Ovary (tissue), 9 donors: ENCODE results near the gene ENAH. TPM values are rescaled to one million over a fixed set of nuclear protein-coding genes. Genes with fewer than 3 reads are reported as not detected.

ENCODE experiments used
- DNase-seq, 5 donors: peaks; one replicate each; pipeline ENCODE4 v3.0.0-alpha.2; 2019 to 2020
- H3K27ac ChIP-seq, 2 donors: fragments of 200-600 bp; one replicate each; pipeline versions ENCODE4 v1.5.1 to v1.8.0; 2019 to 2022
- H3K27me3 ChIP-seq: fragments of 200-600 bp; one replicate; pipeline ENCODE4 v1.8.0; 2022
- H3K36me3 ChIP-seq: fragments of 200-600 bp; sonication (generic); one replicate; pipeline ENCODE4 v1.5.1; 2019
- H3K4me1 ChIP-seq: one replicate; pipeline ENCODE4 v1.8.1; 2013; ENCODE audit warnings: mild to moderate bottlenecking, moderate library complexity; ENCODE audit not compliant: insufficient read depth
- H3K4me3 ChIP-seq: fragments of 200-600 bp; sonication (generic); one replicate; pipeline ENCODE4 v1.5.1; 2017
- H3K9me3 ChIP-seq, 2 donors: fragments of 200-600 bp in 1 of 2; sonication (generic) in 1 of 2; one replicate each; pipeline versions ENCODE4 v1.5.1 to v1.8.1; 2013 to 2019; ENCODE audit warnings: mild to moderate bottlenecking in 1 of 2, moderate library complexity in 1 of 2
- CTCF ChIP-seq, 3 donors: fragments of 450-650 bp in 2 of 3; fragments of 200-600 bp in 1 of 3; IDR thresholded peaks; one replicate each; pipeline versions ENCODE4 v1.5.1 to v1.8.0; 2016 to 2022; ENCODE audit warnings: antibody characterized with exemption in 3 of 3, mild to moderate bottlenecking in 1 of 3
- EP300 ChIP-seq: sonication (generic); formaldehyde crosslinking; IDR thresholded peaks from one replicate; pipeline ENCODE4 v1.6.1; 2017; ENCODE audit warnings: antibody characterized with exemption
- POLR2A ChIP-seq: fragments of 450-650 bp; IDR thresholded peaks from one replicate; pipeline ENCODE4 v1.6.1; 2017; ENCODE audit warnings: antibody characterized with exemption, mild to moderate bottlenecking, moderate library complexity
- WGBS, 3 donors: extraction: QIAGEN DNeasy Blood & Tissue Kit in 1 of 3; methylation state at CpG; one replicate each; pipeline versions ENCODE4 v1.1.5 to v1.1.7; 2013 to 2017; 5-methylcytosine and 5-hydroxymethylcytosine counted together
- intact Hi-C, 4 donors: fragments of 100-400 bp; cut with DNase I; formaldehyde crosslinking; loops; one replicate each; pipeline versions ENCODE4 v1.11.0 to v1.15.1; 2022 to 2023
- polyA plus RNA-seq, 2 donors: library from polyadenylated mRNA; stranded (reverse); fragments of 200-250 nt in 1 of 2; fragments of 350-450 nt in 1 of 2; fragmentation: Illumina TruSeq in 1 of 2; extraction: RNeasy Lipid Tissue Mini Kit (QIAGEN cat#74804) in 1 of 2; gene quantifications; one replicate each; pipeline ENCODE4 v1.2.3, GENCODE V29; 2013 to 2014
- total RNA-seq, 7 donors: library from RNA; depleted of rRNA in 2 of 7; stranded (reverse); fragments of >200 nt in 2 of 7; fragmentation: NEBNext Ultra II Directional in 3 of 7; extraction: Animal tissue kit (Norgen Biotek cat#: 25700) in 3 of 7; gene quantifications; one replicate each; pipeline versions ENCODE4 v1.1.0 to v1.2.4, GENCODE V29; 2016 to 2023
- donor health status: DM: no; HTN: no; CAD: no; lungs with moderate emphysema.
- donor health status: DM: no; HTN: no; CAD: no.
- donor health status: Bipolar disorder and iron deficiency.
- donor health status: DM: yes; HTN: yes; CAD: no.
- donor health status: DM: no; HTN: no; CAD: no.
- donor health status: DM: yes; HTN: yes; CAD: no.

ENAH gene
- total and polyA plus RNA-seq, 9 donors, result 33.4 to 137 (median 88.6) TPM

- intact Hi-C loops, result no loop called here
- no peak for TF ChIP-seq POLR2A
Observed at GRCh38 chr1:225587310-225587709, 65.6 kb downstream of the ENAH start.

GRCh38 chr1:225581186-225581585 is 71.7 kb downstream of the ENAH start:
- Histone ChIP-seq H3K27me3 (no peaks in the 10 kb centered on the region), H3K27ac (no peak overlapping the region), H3K36me3 (no peaks in the 10 kb centered on the region), H3K9me3 (no peaks in the 10 kb centered on the region), H3K4me3 (no peak overlapping the region), H3K4me1 (peaks cover 11% of the 10 kb centered on the region)
- DNase-seq, result no peak
- TF ChIP-seq CTCF (IDR thresholded peaks at IDR 0.05), result no peak
- TF ChIP-seq EP300, result no peak
- no peak for TF ChIP-seq POLR2A
- intact Hi-C loops, result no loop called here
- 2 to 3% (median 2%) methylated on average over 3 of the region's 3 CpGs for WGBS, 3 donors

More at GRCh38 chr1:225587310-225587709, 65.6 kb downstream of the ENAH start:
- Histone ChIP-seq H3K27ac (no peak overlapping the region), H3K4me1 (no peaks in the 10 kb centered on the region), H3K36me3 (no peaks in the 10 kb centered on the region), H3K27me3 (no peaks in the 10 kb centered on the region), H3K9me3 (no peaks in the 10 kb centered on the region), H3K4me3 (no peak overlapping the region)
- DNase-seq, result no peak
- WGBS, 3 donors, result 98 to 100% (median 100%) methylated on average over 1 of the region's 1 CpG

- intact Hi-C loops, result no loop called here
- 55 to 71% (median 69%) methylated on average over 17 of the region's 17 CpGs for WGBS, 3 donors
- Histone ChIP-seq H3K9me3 (no peaks in the 10 kb centered on the region), H3K4me3 (no peak overlapping the region), H3K4me1 (peaks cover 15% of the 10 kb centered on the region), H3K36me3 (no peaks in the 10 kb centered on the region), H3K27ac (no peak overlapping the region), H3K27me3 (no peaks in the 10 kb centered on the region)
- TF ChIP-seq POLR2A, result no peak
- no peak for TF ChIP-seq EP300
- no peak for TF ChIP-seq CTCF (IDR thresholded peaks at IDR 0.05)
- DNase-seq, result no peak
Observed at GRCh38 chr1:225580238-225581099, 72.5 kb downstream of the ENAH start.

- no peak for DNase-seq
- Histone ChIP-seq H3K36me3 (no peaks in the 10 kb centered on the region), H3K9me3 (no peaks in the 10 kb centered on the region), H3K27me3 (no peaks in the 10 kb centered on the region), H3K27ac (no peak overlapping the region), H3K4me1 (peaks cover 15% of the 10 kb centered on the region), H3K4me3 (no peak overlapping the region)
- intact Hi-C loops, result no loop called here
- TF ChIP-seq POLR2A (no peak), EP300 (no peak)
- WGBS, 3 donors, result 42 to 48% (median 47%) methylated on average over 3 of the region's 3 CpGs
Observed at GRCh38 chr1:225578251-225578977, 74.5 kb downstream of the ENAH start.

GRCh38 chr1:225577241-225577640 is 75.7 kb downstream of the ENAH start:
- DNase-seq, result no peak
- intact Hi-C loops, result no loop called here
- H3K4me1 ChIP-seq, result peaks cover 15% of the 10 kb centered on the region
- no peak overlapping the region for H3K27ac ChIP-seq
- TF ChIP-seq POLR2A, result no peak
- TF ChIP-seq EP300, result no peak
- no peak for TF ChIP-seq CTCF (IDR thresholded peaks at IDR 0.05)
- no peaks in the 10 kb centered on the region for H3K9me3 ChIP-seq
- no peaks in the 10 kb centered on the region for H3K27me3 ChIP-seq
- 5 to 30% (median 13%) methylated on average over 2 of the region's 2 CpGs for WGBS, 3 donors
- no peaks in the 10 kb centered on the region for H3K36me3 ChIP-seq
- H3K4me3 ChIP-seq, result no peak overlapping the region
